Effector memory CD8-positive, alpha-beta T cell (primary cell): ENCODE results near the gene INAVA.

Experiments
- ATAC-seq: fragments of 150-1000 bp; cut with Tn5 transposase; replicated peaks from 2 replicates; pipeline ENCODE4 v1.10.0; 2021; ENCODE audit warnings: mild to moderate bottlenecking, moderate library complexity
- DNase-seq, 3 experiments: peaks; one replicate each; pipeline ENCODE4 v3.0.0; 2021
- H3K27ac Mint-ChIP-seq, 2 donors: one replicate each; pipeline ENCODE4 v1.8.0; 2022; ENCODE audit warnings: mild to moderate bottlenecking in 2 of 2, mixed read lengths in 2 of 2, moderate library complexity in 2 of 2
- H3K27me3 Mint-ChIP-seq, 2 donors: one replicate each; pipeline ENCODE4 v1.8.0; 2022; ENCODE audit warnings: mixed read lengths in 2 of 2
- H3K36me3 Mint-ChIP-seq: one replicate; pipeline ENCODE4 v1.8.0; 2022; ENCODE audit warnings: mild to moderate bottlenecking, moderate library complexity, mixed read lengths; ENCODE audit not compliant: insufficient read depth
- H3K4me1 Mint-ChIP-seq, 2 donors: one replicate each; pipeline ENCODE4 v1.8.0; 2022; ENCODE audit warnings: low read depth in 2 of 2, mixed read lengths in 2 of 2
- H3K4me3 Mint-ChIP-seq, 2 donors: one replicate each; pipeline ENCODE4 v1.8.0; 2022; ENCODE audit warnings: mild to moderate bottlenecking in 2 of 2, mixed read lengths in 2 of 2, moderate library complexity in 2 of 2
- H3K9me3 Mint-ChIP-seq, 2 donors: one replicate each; pipeline ENCODE4 v1.8.0; 2022; ENCODE audit warnings: mixed read lengths in 2 of 2

INAVA gene

GRCh38 chr1:200885623-200886402 lies 8.9 kb upstream of the INAVA start:
- ATAC-seq (no peak), DNase-seq (no peak)
- peaks cover 8% of the 10 kb centered on the region for H3K36me3 Mint-ChIP-seq
- H3K4me3 Mint-ChIP-seq: no peak overlapping the region
- H3K27me3 Mint-ChIP-seq: peaks cover 0 to 6% of the 10 kb centered on the region in 2 donors
- H3K9me3 Mint-ChIP-seq: no peaks in the 10 kb centered on the region
- H3K27ac Mint-ChIP-seq: peak overlapping the region; percentile 74 to 80
- H3K4me1 Mint-ChIP-seq: peaks cover 51 to 56% of the 10 kb centered on the region in 2 donors

- peaks cover 52 to 61% of the 10 kb centered on the region in 2 donors for H3K4me1 Mint-ChIP-seq
- H3K27me3 Mint-ChIP-seq: peaks cover 0 to 3% of the 10 kb centered on the region in 2 donors
These were observed 8.1 kb upstream of the INAVA start for GRCh38 chr1:200886594-200886993.

GRCh38 chr1:200887036-200887435 lies 7.7 kb upstream of the INAVA start:
- H3K27me3 Mint-ChIP-seq: peaks cover 0 to 7% of the 10 kb centered on the region in 2 donors
- no peaks in the 10 kb centered on the region for H3K9me3 Mint-ChIP-seq
- H3K36me3 Mint-ChIP-seq: peaks cover 8% of the 10 kb centered on the region
- H3K4me1 Mint-ChIP-seq: peaks cover 55 to 62% of the 10 kb centered on the region in 2 donors
- no peak for DNase-seq
- H3K27ac Mint-ChIP-seq: peak overlapping the region; percentile 83 to 89
- no peak for ATAC-seq
- H3K4me3 Mint-ChIP-seq: peak overlapping the region; percentile 68

More at GRCh38 chr1:200886594-200886993, 8.1 kb upstream of the INAVA start:
- Mint-ChIP-seq H3K36me3 (peaks cover 8% of the 10 kb centered on the region), H3K27ac (peak overlapping the region; percentile 83 to 89), H3K4me3 (peak overlapping the region in 1 of 2 donors; percentile 68), H3K9me3 (no peaks in the 10 kb centered on the region)
- ATAC-seq (no peak), DNase-seq (no peak)

GRCh38 chr1:200887772-200888348 lies 6.8 kb upstream of the INAVA start:
- no peak for ATAC-seq
- H3K4me1 Mint-ChIP-seq: peaks cover 55 to 64% of the 10 kb centered on the region in 2 donors

GRCh38 chr1:200888349-200888838 lies 6.3 kb upstream of the INAVA start:
- H3K27ac Mint-ChIP-seq: peak overlapping the region; percentile 80 to 83
- peaks cover 55 to 64% of the 10 kb centered on the region in 2 donors for H3K4me1 Mint-ChIP-seq
- no peaks in the 10 kb centered on the region for H3K9me3 Mint-ChIP-seq
- H3K36me3 Mint-ChIP-seq: peaks cover 8% of the 10 kb centered on the region
- peak overlapping the region; percentile 68 for H3K4me3 Mint-ChIP-seq
- peaks cover 3 to 21% of the 10 kb centered on the region in 2 donors for H3K27me3 Mint-ChIP-seq
- ATAC-seq: peak; percentile 96
- peak; percentile 69 to 72 (median 70) for DNase-seq

More at GRCh38 chr1:200887772-200888348, 6.8 kb upstream of the INAVA start:
- H3K27ac Mint-ChIP-seq: peak overlapping the region; percentile 80 to 83
- peaks cover 8% of the 10 kb centered on the region for H3K36me3 Mint-ChIP-seq
- DNase-seq: no peak
- H3K4me3 Mint-ChIP-seq: peak overlapping the region; percentile 68
- peaks cover 0 to 15% of the 10 kb centered on the region in 2 donors for H3K27me3 Mint-ChIP-seq
- H3K9me3 Mint-ChIP-seq: no peaks in the 10 kb centered on the region

GRCh38 chr1:200889571-200889970 lies 5.1 kb upstream of the INAVA start:
- no peak for DNase-seq
- peak; percentile 21 for ATAC-seq
- H3K27me3 Mint-ChIP-seq: peaks cover 11 to 32% of the 10 kb centered on the region in 2 donors
- H3K9me3 Mint-ChIP-seq: no peaks in the 10 kb centered on the region
- peaks cover 50 to 57% of the 10 kb centered on the region in 2 donors for H3K4me1 Mint-ChIP-seq
- H3K36me3 Mint-ChIP-seq: peaks cover 8% of the 10 kb centered on the region
- H3K4me3 Mint-ChIP-seq: peak overlapping the region; percentile 68
- peak overlapping the region; percentile 80 to 83 for H3K27ac Mint-ChIP-seq

- Mint-ChIP-seq H3K36me3 (peaks cover 8% of the 10 kb centered on the region), H3K9me3 (no peaks in the 10 kb centered on the region), H3K27ac (peak overlapping the region; percentile 70 to 83), H3K4me3 (peak overlapping the region; percentile 68), H3K27me3 (peaks cover 11 to 37% of the 10 kb centered on the region in 2 donors), H3K4me1 (peaks cover 50 to 57% of the 10 kb centered on the region in 2 donors)
- DNase-seq (no peak), ATAC-seq (no peak)
These were observed 4.7 kb upstream of the INAVA start for GRCh38 chr1:200890027-200890426.

GRCh38 chr1:200890818-200891773 lies 3.6 kb upstream of the INAVA start:
- H3K4me1 Mint-ChIP-seq: peaks cover 44 to 48% of the 10 kb centered on the region in 2 donors
- H3K27ac Mint-ChIP-seq: peak overlapping the region; percentile 70
- DNase-seq: no peak
- H3K36me3 Mint-ChIP-seq: peaks cover 8% of the 10 kb centered on the region
- peaks cover 11 to 37% of the 10 kb centered on the region in 2 donors for H3K27me3 Mint-ChIP-seq
- peak overlapping the region; percentile 68 to 74 for H3K4me3 Mint-ChIP-seq
- no peaks in the 10 kb centered on the region for H3K9me3 Mint-ChIP-seq
- ATAC-seq: no peak

- peak overlapping the region; percentile 59 to 68 for H3K4me3 Mint-ChIP-seq
- peaks cover 8% of the 10 kb centered on the region for H3K36me3 Mint-ChIP-seq
- H3K27ac Mint-ChIP-seq: no peak overlapping the region
- peaks cover 41 to 44% of the 10 kb centered on the region in 2 donors for H3K4me1 Mint-ChIP-seq
- no peak for ATAC-seq
- H3K27me3 Mint-ChIP-seq: peaks cover 11 to 37% of the 10 kb centered on the region in 2 donors
- DNase-seq: no peak
- H3K9me3 Mint-ChIP-seq: no peaks in the 10 kb centered on the region
These were observed 2.9 kb upstream of the INAVA start for GRCh38 chr1:200891774-200892157.

- no peak for DNase-seq
- Mint-ChIP-seq H3K9me3 (no peaks in the 10 kb centered on the region), H3K27ac (no peak overlapping the region), H3K27me3 (peaks cover 11 to 42% of the 10 kb centered on the region in 2 donors), H3K4me3 (peak overlapping the region in 1 of 2 donors; percentile 68), H3K4me1 (peaks cover 36 to 38% of the 10 kb centered on the region in 2 donors), H3K36me3 (peaks cover 8% of the 10 kb centered on the region)
- no peak for ATAC-seq
These were observed 2.2 kb upstream of the INAVA start for GRCh38 chr1:200892546-200892945.

- DNase-seq: no peak
- Mint-ChIP-seq H3K4me1 (peaks cover 34% of the 10 kb centered on the region in 2 donors), H3K27ac (no peak overlapping the region), H3K4me3 (no peak overlapping the region), H3K9me3 (no peaks in the 10 kb centered on the region), H3K27me3 (peaks cover 11 to 46% of the 10 kb centered on the region in 2 donors), H3K36me3 (peaks cover 4% of the 10 kb centered on the region)
- no peak for ATAC-seq
These were observed 1.7 kb upstream of the INAVA start for GRCh38 chr1:200892958-200893357.

GRCh38 chr1:200893411-200893901 lies 1.2 kb upstream of the INAVA start:
- H3K27me3 Mint-ChIP-seq: peaks cover 11 to 50% of the 10 kb centered on the region in 2 donors
- no peak overlapping the region for H3K4me3 Mint-ChIP-seq
- no peak for DNase-seq
- no peaks in the 10 kb centered on the region for H3K9me3 Mint-ChIP-seq
- no peak for ATAC-seq
- H3K36me3 Mint-ChIP-seq: peaks cover 1% of the 10 kb centered on the region
- peaks cover 29 to 31% of the 10 kb centered on the region in 2 donors for H3K4me1 Mint-ChIP-seq
- H3K27ac Mint-ChIP-seq: no peak overlapping the region

GRCh38 chr1:200895443-200895789 lies 716 bp downstream of the INAVA start:
- ATAC-seq (no peak), DNase-seq (no peak)
- Mint-ChIP-seq H3K36me3 (no peaks in the 10 kb centered on the region), H3K27me3 (peaks cover 11 to 62% of the 10 kb centered on the region in 2 donors), H3K9me3 (no peaks in the 10 kb centered on the region), H3K4me1 (peaks cover 12 to 18% of the 10 kb centered on the region in 2 donors), H3K27ac (no peak overlapping the region), H3K4me3 (no peak overlapping the region)
